HG03354 (cell line): Measurements from ENCODE around the gene CST5.
"Not testable (repeated sequence)": the region's sequence is repeated elsewhere in the genome, so short reads cannot be mapped to it uniquely, and the experiment has no call there.

Source experiments
- ATAC-seq: cut with Tn5 transposase; IDR thresholded peaks from one replicate; pipeline ENCODE4 v1.9.1; 2021; ENCODE audit warnings: mild to moderate bottlenecking; ENCODE audit not compliant: unreplicated experiment, poor library complexity, severe bottlenecking

CST5 gene

DNA sequence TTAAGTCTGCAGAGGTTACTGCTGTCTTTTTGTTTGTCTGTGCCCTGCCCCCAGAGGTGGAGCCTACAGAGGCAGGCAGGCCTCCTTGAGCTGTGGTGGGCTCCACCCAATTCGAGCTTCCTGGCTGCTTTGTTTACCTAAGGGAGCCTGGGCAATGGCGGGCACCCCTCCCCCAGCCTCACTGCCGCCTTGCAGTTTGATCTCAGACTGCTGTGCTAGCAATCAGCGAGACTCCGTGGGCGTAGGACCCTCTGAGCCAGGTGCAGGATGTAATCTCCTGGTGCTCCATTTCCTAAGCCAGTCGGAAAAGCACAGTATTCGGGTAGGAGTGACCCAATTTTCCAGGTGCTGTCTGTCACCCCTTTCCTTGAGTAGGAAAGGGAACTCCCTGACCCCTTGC is 22.8 kb upstream of the CST5 start:
- ATAC-seq: not testable (repeated sequence)

DNA sequence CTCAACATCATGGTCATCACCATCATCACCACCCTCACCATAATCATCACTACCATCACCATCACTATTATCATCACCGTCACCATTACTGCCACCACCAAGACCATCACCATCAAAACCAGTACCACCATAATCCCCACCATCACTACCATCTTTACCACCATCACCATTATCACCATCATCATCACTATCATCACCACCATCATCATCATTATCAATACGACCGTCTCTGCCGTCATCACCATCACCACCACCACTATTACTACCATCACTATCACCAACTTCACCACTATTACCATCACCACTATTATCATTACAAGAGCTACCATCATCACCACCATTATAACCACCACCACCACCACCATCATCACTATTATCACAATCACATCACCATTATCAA is 11.3 kb upstream of the CST5 start:
- not testable (repeated sequence) for ATAC-seq

- ATAC-seq: peak; percentile 73
Observed at GRCh38 chr20:23889775-23890187, 10.2 kb upstream of the CST5 start.

DNA sequence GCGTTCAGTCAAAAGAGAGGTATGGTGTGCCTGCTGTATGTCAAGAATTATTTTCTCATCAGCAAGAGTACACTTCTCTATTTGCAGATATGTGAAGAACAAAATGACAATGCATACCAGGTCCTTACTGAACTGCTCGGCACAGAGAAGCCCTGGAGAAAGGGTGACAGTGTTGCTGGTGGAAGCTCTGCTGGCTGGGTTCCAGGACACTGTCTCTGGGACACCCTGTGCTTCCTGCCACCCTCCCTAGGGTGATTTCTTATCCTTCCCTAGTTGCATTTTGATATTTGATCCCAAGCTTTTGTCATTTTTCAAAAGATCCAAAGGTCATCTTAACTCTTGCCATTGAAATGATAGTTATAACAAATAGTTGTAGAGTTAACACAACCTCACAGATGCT is 8.3 kb upstream of the CST5 start:
- ATAC-seq: no peak

GRCh38 chr20:23884771-23885162 is 5.2 kb upstream of the CST5 start:
- ATAC-seq: no peak

DNA sequence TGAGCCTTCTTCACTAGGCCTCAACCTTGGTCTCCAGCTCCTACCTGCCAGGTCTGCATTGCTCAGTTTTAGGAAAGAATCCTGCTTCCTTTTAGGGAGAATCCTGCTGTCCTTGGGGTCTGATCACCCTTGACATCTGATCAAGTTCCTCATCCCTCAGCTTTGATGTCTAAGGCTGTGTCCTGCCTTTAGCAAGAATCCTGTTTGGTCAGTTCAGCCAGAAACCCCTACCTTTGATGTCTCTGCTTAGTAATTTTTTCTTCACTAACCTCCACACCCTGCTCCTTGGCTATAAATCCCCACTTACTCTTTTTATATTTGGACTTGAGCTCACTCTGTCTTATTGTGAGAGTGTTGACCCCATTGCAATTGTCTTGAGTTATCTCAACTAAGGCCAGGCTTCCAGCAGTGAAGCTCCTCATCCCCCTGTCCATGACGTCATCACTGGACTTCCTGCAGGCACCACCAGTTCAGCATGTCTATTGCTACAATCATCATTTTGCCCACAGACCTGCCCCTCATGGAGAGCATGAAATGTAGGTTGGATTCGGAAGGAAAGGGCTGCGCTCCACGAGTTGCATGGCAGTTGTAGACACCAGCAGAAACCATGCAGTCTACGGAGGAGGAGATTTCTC is 4.7 kb upstream of the CST5 start:
- ATAC-seq: no peak

DNA sequence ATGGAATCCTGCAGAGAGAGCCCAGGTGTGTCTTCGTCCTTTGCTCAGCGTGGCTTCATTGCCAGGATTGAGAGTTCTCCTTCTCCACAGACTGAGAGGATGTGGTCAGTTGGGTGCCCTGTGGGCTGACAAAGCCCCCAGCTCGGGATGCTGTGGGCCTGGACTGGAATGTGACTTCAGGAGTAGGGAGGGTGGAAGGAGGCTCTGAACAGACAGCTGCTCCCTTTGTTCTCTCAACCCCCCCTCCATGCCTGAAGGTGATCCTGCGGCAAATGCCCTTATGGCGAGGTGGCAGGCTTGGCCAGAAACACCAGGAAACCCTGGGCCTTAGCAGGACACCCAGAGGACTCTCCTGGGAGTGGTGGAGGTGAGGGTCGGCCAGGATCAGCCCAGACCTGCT is 1.8 kb upstream of the CST5 start:
- ATAC-seq: no peak

GRCh38 chr20:23880417-23880816 is 869 bp upstream of the CST5 start:
- no peak for ATAC-seq

DNA sequence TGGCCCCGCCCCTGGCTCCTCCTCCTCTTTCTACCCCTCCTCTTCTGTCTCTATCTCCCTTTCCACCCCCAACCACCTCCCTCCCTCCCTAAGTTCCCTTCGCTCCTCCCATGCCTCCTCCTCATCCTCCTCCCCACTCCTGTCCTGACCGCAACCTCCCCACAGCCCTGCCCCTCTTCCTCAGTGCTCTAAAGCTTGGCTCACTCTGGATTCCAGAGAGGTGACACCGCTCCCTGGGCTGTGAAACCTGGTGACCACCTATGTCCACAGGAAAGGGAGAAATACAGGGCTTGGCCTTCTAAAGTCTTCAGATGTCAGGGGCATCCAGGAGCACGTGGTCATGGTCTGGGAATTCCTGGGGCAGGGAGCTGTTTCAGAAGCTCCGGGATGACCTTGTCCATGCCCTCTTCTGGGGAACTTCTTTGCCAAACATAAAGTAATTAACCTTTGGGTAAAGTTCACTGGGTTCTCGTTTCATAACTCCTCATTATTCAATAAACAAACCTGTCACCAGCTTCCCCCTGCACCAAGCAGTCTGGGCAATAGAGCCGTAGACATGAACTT is 345 bp upstream of the CST5 start:
- ATAC-seq: no peak

- ATAC-seq: no peak
Observed at GRCh38 chr20:23878787-23879186, 761 bp downstream of the CST5 start.

- not testable (repeated sequence) for ATAC-seq
Observed at GRCh38 chr20:23878016-23878542, 1.5 kb downstream of the CST5 start.

- no peak for ATAC-seq
Observed at GRCh38 chr20:23877524-23877923, 2.0 kb downstream of the CST5 start.

DNA sequence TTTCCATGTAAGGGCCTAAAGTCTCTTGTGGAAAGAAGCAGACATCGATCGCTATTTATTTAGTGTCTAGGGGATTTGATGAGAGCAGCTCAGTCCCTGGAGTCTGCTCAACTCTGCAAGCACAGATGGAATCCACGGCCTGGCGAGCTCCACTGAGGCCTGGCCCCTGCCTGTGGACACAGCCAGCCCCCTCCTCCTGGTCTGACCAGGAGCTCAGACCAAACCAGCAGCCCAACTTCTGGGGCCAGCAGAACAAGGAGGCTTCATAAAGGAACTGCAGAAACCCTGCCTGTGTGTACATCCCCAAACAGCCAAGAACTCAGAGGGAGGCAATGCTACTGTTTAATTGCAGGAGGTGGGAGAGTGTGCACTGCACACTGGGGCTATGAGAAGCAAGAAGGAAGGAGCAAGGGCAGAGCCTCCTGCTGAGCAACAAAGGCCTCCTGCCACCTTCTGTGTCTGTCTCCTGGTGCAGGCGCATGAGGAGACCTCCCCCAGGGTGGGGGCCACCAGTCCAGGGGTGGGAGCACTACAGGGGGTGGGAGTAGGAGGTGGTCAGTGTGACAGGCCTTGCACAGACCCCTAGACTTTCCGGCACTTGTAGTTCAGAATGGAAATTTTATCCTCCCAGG is 3.8 kb downstream of the CST5 start:
- no peak for ATAC-seq

- no peak for ATAC-seq
Observed at GRCh38 chr20:23874747-23875146, 4.8 kb downstream of the CST5 start.

DNA sequence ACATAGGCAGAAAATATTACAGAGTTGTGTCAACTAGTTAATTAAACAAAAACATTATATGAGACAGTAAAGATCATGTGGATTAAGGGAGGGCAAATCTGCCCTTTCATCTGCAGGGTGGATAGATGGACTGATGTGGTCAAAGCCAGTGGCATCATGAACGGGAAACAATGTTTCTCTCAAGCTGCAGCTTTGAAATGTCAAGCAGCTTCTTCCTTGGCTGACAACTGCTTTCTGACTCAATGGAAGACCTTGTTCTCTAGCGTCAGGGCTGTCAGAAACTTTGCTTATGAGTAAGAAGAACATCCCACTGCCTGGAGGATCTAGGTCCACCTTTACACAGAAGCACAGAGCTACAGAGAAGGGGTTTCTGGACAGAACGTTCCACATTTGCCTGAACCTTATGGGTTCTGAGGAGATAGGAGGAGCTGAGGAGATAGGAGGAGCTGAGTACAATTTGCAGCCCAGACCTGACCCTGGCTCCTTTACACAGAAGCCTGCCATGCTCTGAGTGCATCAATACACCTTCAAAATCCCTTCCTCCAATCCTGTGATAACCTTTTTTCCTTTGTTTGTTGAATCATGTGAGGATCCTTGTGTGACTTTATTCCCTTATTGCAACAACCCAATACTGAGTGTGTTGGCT is 6.1 kb downstream of the CST5 start:
- no peak for ATAC-seq

- no peak for ATAC-seq
Observed at GRCh38 chr20:23872065-23872464, 7.5 kb downstream of the CST5 start.

GRCh38 chr20:23870461-23870860 is 9.1 kb downstream of the CST5 start:
- no peak for ATAC-seq

DNA sequence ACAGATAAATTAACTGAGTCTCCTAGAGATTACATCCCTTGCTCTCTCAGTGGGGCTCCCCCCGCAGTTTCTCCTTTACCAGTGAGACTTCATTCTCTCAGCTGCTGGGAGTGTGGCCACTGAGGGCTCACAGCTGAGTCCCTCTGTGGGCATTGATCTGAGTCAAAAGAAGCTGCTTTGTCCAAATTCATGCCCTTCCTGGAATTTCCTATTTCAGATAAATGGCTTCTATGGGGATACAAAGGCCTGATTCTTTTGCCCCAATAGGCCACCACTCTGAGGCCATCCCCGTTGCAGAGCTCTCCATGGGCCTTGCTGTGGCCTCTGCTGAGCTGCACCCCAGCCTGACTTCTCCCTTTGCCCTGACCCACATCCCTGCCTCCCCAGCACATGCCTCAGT is 10.0 kb downstream of the CST5 start:
- no peak for ATAC-seq

DNA sequence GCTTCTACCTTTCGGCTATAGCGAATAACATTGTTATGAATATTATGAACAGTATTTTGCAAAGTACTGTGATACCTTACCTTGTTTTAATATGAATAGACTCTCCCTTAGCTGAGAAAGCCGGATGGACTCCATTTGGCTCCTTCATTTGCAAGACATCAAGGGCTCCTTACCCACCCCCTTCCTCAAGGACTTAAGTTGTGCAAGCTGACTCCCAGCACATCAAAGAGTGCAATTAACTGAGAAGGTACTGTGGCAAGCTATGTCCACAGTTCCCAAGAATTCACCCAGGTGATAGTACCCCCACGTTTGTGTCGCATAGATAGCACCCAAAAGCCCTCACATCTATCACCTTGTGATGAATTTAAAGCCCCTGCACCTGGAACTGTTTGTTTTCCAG is 11.2 kb downstream of the CST5 start:
- ATAC-seq: no peak

DNA sequence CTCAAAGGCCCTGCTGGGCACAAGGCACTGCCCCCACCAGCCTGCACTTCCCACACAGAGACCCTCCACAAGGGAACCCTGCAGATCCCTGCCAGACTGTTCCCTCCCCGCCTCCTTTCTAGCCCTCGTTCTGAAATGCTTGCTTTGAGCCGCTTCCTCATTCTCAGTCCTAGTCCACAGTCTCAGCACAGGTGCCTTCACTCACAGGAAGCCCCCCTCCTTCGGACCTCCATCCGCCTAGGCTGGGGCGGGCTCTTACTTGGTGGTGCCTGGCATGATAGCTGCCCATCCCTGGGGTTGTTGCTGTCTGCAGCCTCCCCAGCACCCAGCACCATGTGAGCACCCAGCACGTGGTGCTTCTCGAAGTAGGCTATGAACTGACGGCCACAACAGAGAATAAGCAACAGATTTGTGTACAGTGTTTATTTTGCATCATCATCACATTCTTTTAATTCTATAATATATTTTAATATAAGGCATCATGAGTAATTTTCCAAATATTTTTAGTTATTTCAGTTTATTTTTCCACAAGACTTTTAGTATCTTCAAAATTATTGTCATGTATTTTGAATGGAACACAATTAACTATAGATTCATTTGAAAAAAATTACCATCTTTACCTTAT is 12.3 kb downstream of the CST5 start:
- no peak for ATAC-seq
